Ramos (cell line): Measurements from ENCODE around the gene ADGRG7.

Experiments used
- in situ Hi-C: fragments of 300-500 bp; cut with MboI; formaldehyde crosslinking; loops from one replicate; pipeline ENCODE4 v1.14.3; 2022; ENCODE audit warnings: low sequenced_read_pairs; ENCODE audit not compliant: unreplicated experiment

ADGRG7 gene, protein sequence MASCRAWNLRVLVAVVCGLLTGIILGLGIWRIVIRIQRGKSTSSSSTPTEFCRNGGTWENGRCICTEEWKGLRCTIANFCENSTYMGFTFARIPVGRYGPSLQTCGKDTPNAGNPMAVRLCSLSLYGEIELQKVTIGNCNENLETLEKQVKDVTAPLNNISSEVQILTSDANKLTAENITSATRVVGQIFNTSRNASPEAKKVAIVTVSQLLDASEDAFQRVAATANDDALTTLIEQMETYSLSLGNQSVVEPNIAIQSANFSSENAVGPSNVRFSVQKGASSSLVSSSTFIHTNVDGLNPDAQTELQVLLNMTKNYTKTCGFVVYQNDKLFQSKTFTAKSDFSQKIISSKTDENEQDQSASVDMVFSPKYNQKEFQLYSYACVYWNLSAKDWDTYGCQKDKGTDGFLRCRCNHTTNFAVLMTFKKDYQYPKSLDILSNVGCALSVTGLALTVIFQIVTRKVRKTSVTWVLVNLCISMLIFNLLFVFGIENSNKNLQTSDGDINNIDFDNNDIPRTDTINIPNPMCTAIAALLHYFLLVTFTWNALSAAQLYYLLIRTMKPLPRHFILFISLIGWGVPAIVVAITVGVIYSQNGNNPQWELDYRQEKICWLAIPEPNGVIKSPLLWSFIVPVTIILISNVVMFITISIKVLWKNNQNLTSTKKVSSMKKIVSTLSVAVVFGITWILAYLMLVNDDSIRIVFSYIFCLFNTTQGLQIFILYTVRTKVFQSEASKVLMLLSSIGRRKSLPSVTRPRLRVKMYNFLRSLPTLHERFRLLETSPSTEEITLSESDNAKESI

GRCh38 chr3:100609305-100609704 is at the start of gene ADGRG7:
TSS of gene ADGRG7 (plus strand) at chr3:100609601. CDS start at chr3:100609857, 256 bp downstream.
- in situ Hi-C loops, result no loop called here

DNA sequence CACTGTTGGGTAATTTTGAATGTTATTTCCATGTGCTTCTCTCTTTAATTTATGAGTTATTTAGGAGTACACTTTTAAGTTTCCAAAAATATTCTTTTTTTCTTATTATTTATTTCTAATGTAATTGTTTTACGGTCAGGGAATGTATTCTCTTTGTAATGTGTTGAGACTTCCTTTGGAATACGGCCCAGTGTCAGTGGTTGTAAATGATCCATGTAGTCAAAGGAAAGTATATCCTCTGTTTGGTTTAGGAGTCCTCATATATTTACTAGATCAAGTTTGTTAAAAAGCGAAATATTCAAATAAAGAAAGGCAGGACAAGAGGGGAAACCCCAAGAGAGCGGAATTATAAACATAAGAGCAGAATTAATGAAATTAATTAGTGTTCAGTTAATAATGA is 49.0 kb upstream of the ADGRG7 start:
- in situ Hi-C loops, result no loop called here

DNA sequence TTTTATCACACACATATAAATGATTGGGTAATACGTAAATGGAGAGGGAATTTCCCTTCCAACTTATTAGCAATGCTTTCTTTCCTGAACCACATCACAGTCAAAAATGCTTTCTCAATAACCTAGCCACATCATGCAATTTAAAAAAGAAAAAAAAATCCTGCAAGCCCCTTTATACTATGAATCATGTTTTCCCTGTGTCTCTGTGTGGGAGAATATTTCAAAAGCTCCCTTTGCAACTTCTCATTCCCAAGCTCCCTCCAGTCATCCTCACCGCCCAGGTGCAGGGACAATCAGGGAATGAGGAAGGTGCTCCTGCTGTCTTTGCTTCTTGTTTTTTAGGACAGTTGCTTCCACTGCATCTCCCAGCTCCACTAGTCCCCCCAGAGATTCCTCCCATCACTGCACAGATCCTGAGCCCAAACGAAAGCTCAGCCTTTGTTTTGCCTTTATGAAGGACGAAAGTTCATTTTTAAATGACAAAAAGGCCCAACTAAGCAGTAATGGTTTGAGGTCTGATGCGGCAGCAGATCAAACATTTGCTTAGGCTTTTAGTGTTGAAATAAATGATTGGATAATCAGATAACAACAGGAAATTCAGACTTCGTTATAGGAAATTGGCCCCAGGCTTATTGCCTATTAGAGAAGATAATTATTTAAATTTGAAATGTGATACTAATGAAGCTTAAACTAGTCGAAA is 47.8 kb upstream of the ADGRG7 start:
- in situ Hi-C loops, result no loop called here

GRCh38 chr3:100562224-100562857 is 47.1 kb upstream of the ADGRG7 start:
- in situ Hi-C loops, result no loop called here

- in situ Hi-C loops, result no loop called here
Measured at GRCh38 chr3:100563228-100563627, 46.2 kb upstream of the ADGRG7 start.

- in situ Hi-C loops, result no loop called here
Measured at GRCh38 chr3:100563652-100564211, 45.7 kb upstream of the ADGRG7 start.

DNA sequence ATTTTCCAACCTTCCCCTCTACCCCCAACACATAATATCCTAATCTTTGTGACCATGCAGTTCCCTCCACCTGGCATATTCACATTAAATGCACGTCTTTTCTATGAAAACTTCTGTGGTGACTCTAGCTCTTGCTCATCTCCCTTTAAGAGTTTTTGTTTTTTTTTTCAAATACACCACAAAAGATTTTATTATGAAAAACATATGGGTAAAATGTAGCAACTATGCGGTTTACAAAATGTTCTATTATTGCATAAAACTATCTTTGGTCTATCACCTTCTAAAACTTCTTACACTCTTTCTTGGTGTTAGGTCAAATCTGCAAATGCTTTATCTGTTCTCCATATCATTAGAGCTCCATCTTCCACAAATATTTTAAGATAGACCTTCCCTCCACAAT is 38.6 kb upstream of the ADGRG7 start:
- in situ Hi-C loops, result no loop called here

- in situ Hi-C loops, result no loop called here
Measured at GRCh38 chr3:100574536-100574935, 34.9 kb upstream of the ADGRG7 start.

DNA sequence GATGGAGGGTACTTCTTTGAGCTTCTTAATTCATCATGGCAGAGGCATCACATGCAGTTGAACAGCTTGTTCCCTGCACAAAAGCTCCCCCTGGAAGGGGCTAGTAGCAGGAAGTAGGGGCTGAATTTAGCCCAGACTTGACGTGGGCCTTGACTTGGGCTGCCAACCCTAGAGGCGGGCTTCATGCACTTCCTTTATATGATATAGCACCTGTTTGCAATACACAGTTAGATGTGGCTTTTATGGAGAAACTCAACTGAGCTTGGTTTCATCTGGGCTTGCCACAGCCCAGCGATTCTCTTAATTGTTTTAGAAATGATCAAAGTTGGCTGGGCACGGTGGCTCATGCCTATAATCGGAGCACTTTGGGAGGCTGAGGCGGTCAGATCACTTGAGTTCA is 33.7 kb upstream of the ADGRG7 start:
- in situ Hi-C loops, result loop anchor here (25.0 kb wide), 2 partner anchors 238 to 513 kb away; partner anchors contain the start of gene NIT2

DNA sequence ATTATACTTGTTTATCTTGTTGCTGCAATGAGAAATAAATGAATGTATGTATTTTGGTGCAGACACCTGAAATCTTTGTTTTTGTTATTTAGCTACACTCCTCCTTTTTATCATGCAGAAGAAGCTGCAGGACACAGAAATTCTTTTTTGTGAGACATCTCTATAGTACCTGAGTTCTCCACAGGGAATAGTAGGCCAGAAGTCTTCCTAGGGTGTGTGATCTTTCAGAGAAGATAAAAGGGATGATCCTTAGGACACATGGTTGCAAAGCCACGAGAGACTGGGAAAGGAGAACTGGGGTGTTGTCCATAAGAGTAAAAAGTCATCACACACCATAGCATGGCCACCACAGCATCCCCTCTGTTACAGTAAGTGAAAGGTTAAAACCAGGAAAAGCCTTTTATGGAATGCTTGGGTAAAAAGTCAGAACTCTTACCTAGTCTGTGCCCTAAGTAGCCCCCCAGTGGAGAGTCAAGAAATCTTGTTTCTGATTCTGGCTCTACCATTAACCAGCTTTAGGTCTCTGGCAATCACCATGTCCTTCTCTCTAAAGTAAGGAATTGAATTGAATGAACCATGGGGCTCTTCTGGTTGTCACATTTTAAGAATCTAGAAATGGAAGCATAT is 31.9 kb upstream of the ADGRG7 start:
- in situ Hi-C loops, result loop anchor here (25.0 kb wide), 2 partner anchors 240 to 515 kb away; partner anchors contain the start of gene NIT2

GRCh38 chr3:100578646-100579045 is 30.8 kb upstream of the ADGRG7 start:
- in situ Hi-C loops, result loop anchor here (25.0 kb wide), 2 partner anchors 241 to 516 kb away; partner anchors contain the start of gene NIT2

GRCh38 chr3:100580147-100580546 is 29.3 kb upstream of the ADGRG7 start:
- in situ Hi-C loops, result loop anchor here (25.0 kb wide), 2 partner anchors 243 to 518 kb away; partner anchors contain the start of gene NIT2

- in situ Hi-C loops, result loop anchor here (25.0 kb wide), 2 partner anchors 244 to 519 kb away; partner anchors contain the start of gene NIT2
Measured at GRCh38 chr3:100581650-100582049, 27.8 kb upstream of the ADGRG7 start.

- in situ Hi-C loops, result loop anchor here (25.0 kb wide), 2 partner anchors 245 to 520 kb away; partner anchors contain the start of gene NIT2
Measured at GRCh38 chr3:100582157-100582556, 27.2 kb upstream of the ADGRG7 start.

DNA sequence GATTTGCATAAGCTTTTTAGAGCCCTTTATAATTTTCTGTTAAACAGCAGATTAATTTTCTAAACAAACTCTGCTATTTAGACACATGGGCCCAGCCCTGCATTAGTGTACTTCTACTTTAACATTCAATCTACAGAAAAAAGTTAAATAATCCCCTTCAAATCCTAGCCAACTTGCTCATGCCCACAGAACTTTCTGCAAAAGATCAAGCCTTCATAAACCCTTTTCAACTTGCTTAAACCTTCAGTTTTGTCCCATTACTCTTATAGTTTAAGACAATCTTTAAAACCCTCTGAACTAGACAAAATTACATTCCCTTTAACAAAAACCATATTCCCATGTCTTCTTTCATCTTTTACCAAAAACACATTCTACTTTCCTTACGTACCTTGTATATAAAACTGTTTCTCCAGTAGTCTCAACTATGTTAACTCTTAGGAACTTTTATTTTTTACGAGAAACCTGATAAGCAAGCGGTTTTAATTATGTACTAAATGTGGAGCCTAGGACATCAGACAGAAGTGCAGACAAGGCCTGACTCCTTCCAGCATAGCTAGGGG is 25.2 kb upstream of the ADGRG7 start:
- in situ Hi-C loops, result loop anchor here (25.0 kb wide), 2 partner anchors 247 to 522 kb away; partner anchors contain the start of gene NIT2

DNA sequence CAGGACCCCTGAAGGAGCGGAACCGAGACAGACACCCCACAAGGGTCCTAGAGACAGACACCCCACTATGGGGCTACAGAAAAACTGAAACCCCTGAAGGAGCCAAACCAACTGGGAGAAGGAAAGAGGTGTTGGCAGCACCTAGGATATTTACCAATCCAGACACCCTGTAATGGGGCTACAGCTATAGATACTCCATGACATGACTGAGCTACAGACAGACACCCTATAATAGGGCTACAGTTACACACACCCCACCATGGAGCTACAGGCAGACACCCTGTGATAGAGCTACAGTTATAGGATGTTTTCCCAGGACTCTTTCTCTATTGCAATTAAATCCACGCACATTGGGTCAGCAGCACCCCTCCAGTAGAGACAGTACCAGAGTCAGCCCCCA is 22.6 kb upstream of the ADGRG7 start:
- in situ Hi-C loops, result loop anchor here (25.0 kb wide), 2 partner anchors 250 to 525 kb away; partner anchors contain the start of gene NIT2

DNA sequence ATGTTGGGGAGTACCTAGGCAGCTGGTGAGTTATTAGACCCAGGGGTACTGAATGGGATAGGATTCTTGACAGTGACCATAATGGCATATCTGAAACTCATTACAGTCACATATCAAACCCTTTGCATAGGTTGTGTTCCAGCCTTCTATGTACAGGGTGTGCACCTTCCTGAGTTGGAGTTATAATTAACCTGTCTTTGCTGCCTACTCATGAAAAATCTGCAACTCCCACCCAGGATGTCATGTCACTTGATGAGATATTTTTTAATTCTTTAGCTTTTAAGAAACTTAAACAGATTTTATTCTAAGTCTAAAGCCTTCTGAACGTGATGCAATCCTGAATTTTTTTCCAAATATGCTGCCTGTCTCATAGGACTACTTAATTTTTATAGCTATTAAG is 21.1 kb upstream of the ADGRG7 start:
- in situ Hi-C loops, result loop anchor here (25.0 kb wide), 2 partner anchors 251 to 526 kb away; partner anchors contain the start of gene NIT2

DNA sequence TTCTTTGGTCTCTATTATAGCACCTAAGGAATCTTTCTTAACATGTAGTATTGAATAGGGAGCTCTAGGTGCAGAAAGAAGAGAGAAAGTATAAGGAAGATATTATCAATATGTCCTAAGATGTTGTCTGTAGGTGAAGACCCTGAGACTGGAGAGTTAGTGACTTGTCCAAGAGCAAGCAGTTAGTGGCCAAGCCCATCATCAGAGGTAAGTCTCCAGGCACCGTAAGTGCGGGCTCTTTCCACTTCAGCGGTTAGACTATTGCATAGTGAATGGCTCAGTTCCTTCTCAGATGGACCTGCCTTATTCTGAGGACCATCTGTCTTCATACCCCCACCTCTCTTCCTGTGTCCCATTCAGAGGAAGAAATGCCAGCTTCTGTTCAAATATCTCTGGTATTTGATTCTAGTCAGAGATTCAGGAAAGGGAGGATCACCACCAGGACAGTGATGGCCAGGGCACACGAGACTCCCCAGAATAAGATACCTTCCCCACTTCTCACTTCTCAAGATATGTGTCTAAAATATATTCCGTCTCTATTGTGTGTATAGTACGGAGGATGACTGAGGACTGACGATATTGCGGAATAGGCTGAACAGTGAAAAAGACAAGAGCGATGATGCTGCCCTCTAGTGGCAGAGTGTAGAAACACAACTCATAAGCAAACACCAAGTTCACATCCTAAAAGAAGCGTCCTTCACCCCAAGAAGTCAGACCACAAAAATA is 19.1 kb upstream of the ADGRG7 start:
- in situ Hi-C loops, result loop anchor here (10.0 to 25.0 kb wide), 3 partner anchors 253 to 765 kb away; partner anchors contain the start of gene NIT2
